K562 (cell line): ENCODE measurements around the gene PLEKHF1. TPM values are rescaled to one million over a fixed set of nuclear protein-coding genes. Genes with fewer than 3 reads are reported as not detected.

ENCODE experiments used
- ATAC-seq: fragments of 200-7000 bp; cut with Tn5 transposase; 3 replicates; pipeline ENCODE4 v1.9.1; 2020; ENCODE audit warnings: moderate library complexity
- BruUV-seq: library from RNA; stranded (reverse); fragments of 400-500 nt; replicated peaks from 2 replicates; lab custom pipeline; 2021; lab: Mats Ljungman, UMichigan
- CTCF ChIA-PET: fragments of 300-600 bp; formaldehyde crosslinking; extraction: SDS; loops from one replicate; lab custom pipeline; 2021; ENCODE audit warnings: low intra/inter-chr PET ratio; lab: Yijun Ruan, JAX
- POLR2A ChIA-PET: fragments of 300-600, 350-650 bp; sonication (Branson Sonifier 250); formaldehyde crosslinking; extraction: SDS; loops from one replicate; lab custom pipeline; 2021; ENCODE audit warnings: antibody characterized with exemption, inconsistent platforms; lab: Yijun Ruan, JAX
- DNase-seq, 4 experiments: peaks; one replicate each; pipeline versions ENCODE4 v3.0.0 to v3.0.0-alpha.2; 2011 to 2018; ENCODE audit warnings: low spot score in 3 of 4, mixed read lengths in 3 of 4; ENCODE audit errors: extremely low read depth in 1 of 4
- FAIRE-seq: peaks from 2 replicates; lab custom pipeline; 2011; peaks lifted over from hg19 to GRCh38; lab: Jason Lieb, UNC
- H2AFZ ChIP-seq: 2 replicates; pipeline ENCODE4 v1.6.0; 2011; ENCODE audit warnings: low read depth, low read length, control low read depth, inconsistent platforms
- H3K27ac ChIP-seq: fragments of 200-600 bp; 3 replicates; pipeline ENCODE4 v1.8.0; 2011; ENCODE audit warnings: low read depth, mild to moderate bottlenecking, control low read depth, inconsistent platforms, low read length, moderate library complexity, mixed read lengths; ENCODE audit errors: extremely low read depth
- H3K27me3 ChIP-seq, 2 experiments: fragments of 300-600 bp in 1 of 2; 2 replicates in 1 of 2; 3 replicates in 1 of 2; pipeline versions ENCODE4 v1.6.0 to v1.8.0; 2011; ENCODE audit warnings: inconsistent platforms in 2 of 2, low read length in 2 of 2, mild to moderate bottlenecking in 1 of 2, mixed read lengths in 1 of 2, moderate library complexity in 1 of 2; ENCODE audit not compliant: control insufficient read depth in 2 of 2, insufficient read depth in 2 of 2
- H3K36me3 ChIP-seq: fragments of 300-600 bp; 3 replicates; pipeline ENCODE4 v1.8.0; 2011; ENCODE audit warnings: mild to moderate bottlenecking, low read length, inconsistent platforms; ENCODE audit not compliant: control insufficient read depth, insufficient read depth
- H3K4me1 ChIP-seq, 2 experiments: fragments of 200-600 bp in 1 of 2; replicated peaks in 1 of 2; 2 replicates in 1 of 2; 3 replicates in 1 of 2; pipeline versions ENCODE4 v1.5.1 to v1.8.0; 2011; ENCODE audit warnings: inconsistent platforms in 2 of 2, low read length in 2 of 2, mild to moderate bottlenecking in 1 of 2, mixed read lengths in 1 of 2, moderate library complexity in 1 of 2; ENCODE audit not compliant: control insufficient read depth in 2 of 2, insufficient read depth in 2 of 2
- H3K4me2 ChIP-seq: 2 replicates; pipeline ENCODE4 v1.6.1; 2011; ENCODE audit warnings: low read length, control low read depth, inconsistent platforms, mixed read lengths; ENCODE audit not compliant: insufficient read depth
- H3K4me3 ChIP-seq: fragments of 200-600 bp; sonication (generic), shearing (Covaris generic); 2 replicates; pipeline ENCODE4 v1.5.1; 2016; ENCODE audit warnings: control low read depth, inconsistent platforms
- H3K79me2 ChIP-seq: fragments of 200-600 bp; 3 replicates; pipeline ENCODE4 v1.8.0; 2011; ENCODE audit warnings: low read length, inconsistent platforms; ENCODE audit not compliant: control insufficient read depth, insufficient read depth
- H3K9ac ChIP-seq, 2 experiments: 2 replicates each; pipeline versions ENCODE4 v1.6.0 to v1.6.1; 2011; ENCODE audit warnings: low read depth in 2 of 2, low read length in 2 of 2, control low read depth in 1 of 2, inconsistent platforms in 1 of 2, mild to moderate bottlenecking in 1 of 2, mixed read lengths in 1 of 2; ENCODE audit not compliant: insufficient read depth in 1 of 2
- H3K9me1 ChIP-seq: one replicate; pipeline ENCODE4 v1.6.0; 2011; ENCODE audit warnings: inconsistent platforms, mild to moderate bottlenecking, low read length, moderate library complexity; ENCODE audit not compliant: control insufficient read depth, insufficient read depth
- H3K9me3 ChIP-seq: replicated peaks from 2 replicates; pipeline ENCODE4 v1.5.1; 2011; ENCODE audit warnings: low read depth, low read length, inconsistent platforms; ENCODE audit not compliant: control insufficient read depth, insufficient read depth
- H4K20me1 ChIP-seq: replicated peaks from 2 replicates; pipeline ENCODE4 v1.6.1; 2011; ENCODE audit warnings: low read length, inconsistent platforms, mixed read lengths; ENCODE audit not compliant: control insufficient read depth, insufficient read depth
- ETS1 ChIP-seq: conservative IDR thresholded peaks from 2 replicates; pipeline ENCODE4 v1.6.1; 2011; ENCODE audit warnings: low read depth, mild to moderate bottlenecking, low read length; ENCODE audit not compliant: control insufficient read depth
- GABPA ChIP-seq: fragments of 200-800 bp; sonication (Bioruptor generic); conservative IDR thresholded peaks from 2 replicates; pipeline ENCODE4 v1.6.1; 2016; ENCODE audit warnings: low read depth, missing genetic modification characterization, missing compliant biosample characterization
- MXI1 ChIP-seq: IDR thresholded peaks from 2 replicates; pipeline ENCODE4 v1.6.1; 2011; ENCODE audit warnings: low read depth, mild to moderate bottlenecking, improper control_type of control experiment, low read length
- RBM15 ChIP-seq: fragments of 200-400 bp; formaldehyde crosslinking; IDR thresholded peaks from 2 replicates; pipeline ENCODE4 v1.6.1; 2018; ENCODE audit warnings: mild to moderate bottlenecking, low read length, moderate library complexity; ENCODE audit not compliant: insufficient read depth
- SIRT6 ChIP-seq: IDR thresholded peaks from one replicate; pipeline ENCODE4 v1.6.1; 2012; ENCODE audit warnings: low read depth, mild to moderate bottlenecking, control low read depth, inconsistent platforms, low read length, moderate library complexity
- SRSF3 ChIP-seq: fragments of 200-400 bp; formaldehyde crosslinking; IDR thresholded peaks from 2 replicates; pipeline ENCODE4 v1.6.1; 2016; ENCODE audit warnings: mild to moderate bottlenecking, low read length, moderate library complexity; ENCODE audit not compliant: insufficient read depth
- ZBTB26 ChIP-seq: fragments of 450-650 bp; formaldehyde crosslinking; IDR thresholded peaks from 2 replicates; pipeline ENCODE4 v1.4.0; 2022; ENCODE audit warnings: missing genetic modification characterization
- ZC3H4 ChIP-seq: sonication (generic); formaldehyde crosslinking; IDR thresholded peaks from 2 replicates; pipeline ENCODE4 v1.9.0; 2021; ENCODE audit warnings: missing genetic modification reagents, borderline replicate concordance
- ZNF134 ChIP-seq: fragments of 250-450 bp; sonication (Bioruptor Pico); conservative IDR thresholded peaks from 2 replicates; pipeline ENCODE4 v1.4.0; 2020
- ZNF280B ChIP-seq: fragments of 250-450 bp; sonication (Bioruptor Pico); IDR thresholded peaks from 2 replicates; pipeline ENCODE4 v1.5.1; 2021; ENCODE audit warnings: mild to moderate bottlenecking
- ZNF324 ChIP-seq: fragments of 250-450 bp; sonication (Bioruptor Pico); IDR thresholded peaks from 2 replicates; pipeline ENCODE4 v1.4.0; 2020; ENCODE audit warnings: mild to moderate bottlenecking
- WGBS: fragments of 100-300 bp; shearing (Covaris generic); methylation state at CpG from one replicate; pipeline ENCODE4 v1.1.6; 2016; ENCODE audit warnings: low coverage, mixed read lengths; ENCODE audit not compliant: insufficient coverage; ENCODE audit errors: missing lambda C conversion rate; 5-methylcytosine and 5-hydroxymethylcytosine counted together
- in situ Hi-C: fragments of 300-500 bp; cut with MboI; formaldehyde crosslinking; loops from 4 replicates; pipeline ENCODE4 v1.15.0; 2018; ENCODE audit warnings: inconsistent platforms, mixed read lengths
- intact Hi-C: fragments of 100-400 bp; cut with micrococcal nuclease; formaldehyde crosslinking; loops from 2 replicates; pipeline ENCODE4 v1.14.2; 2022
- polyA plus RNA-seq, 8 experiments: library from polyadenylated mRNA; depleted of rRNA in 4 of 8; stranded (reverse) in 5 of 8; unstranded in 3 of 8; fragments of >200 nt; fragmentation: Nextera tagmentation in 2 of 8; fragmentation: Illumina TruSeq in 1 of 8; extraction: Ambion mirVana in 2 of 8; extraction: Trizol in 1 of 8; gene quantifications; 2 replicates each; pipeline versions ENCODE4 v1.2.1 to v1.2.3, GENCODE V29; 2011 to 2014; ENCODE audit warnings: inconsistent platforms in 1 of 8, missing spikeins in 1 of 8
- total RNA-seq, 7 experiments: library from RNA; depleted of rRNA in 6 of 7; stranded (reverse); fragments of >200 nt in 6 of 7; fragmentation: Illumina TruSeq in 2 of 7; extraction: Trizol in 2 of 7; gene quantifications; 2 replicates each; pipeline versions ENCODE4 v1.2.1 to v1.2.3, GENCODE V29; 2011 to 2021; ENCODE audit warnings: low replicate concordance in 1 of 7

Gene PLEKHF1
- total and polyA plus RNA-seq, 9 of the 15 experiments (the other 6 are each of a cell fraction or from before 2014, with no cell fraction given) = 0.07 to 13.4 (median 3.9) TPM; not detected in 1

GRCh38 chr19:29705706-29706105 lies 40.4 kb downstream of the PLEKHF1 start:
- no peak overlapping the region for H3K27ac ChIP-seq
- in situ Hi-C loops = no loop called here
- POLR2A ChIA-PET = interaction anchor here (0.7 to 3.6 kb wide), 4 partner anchors 9 to 765 kb away, joined by 3 to 10 read pairs (median 4); partner anchors contain the start of gene C19orf12

DNA sequence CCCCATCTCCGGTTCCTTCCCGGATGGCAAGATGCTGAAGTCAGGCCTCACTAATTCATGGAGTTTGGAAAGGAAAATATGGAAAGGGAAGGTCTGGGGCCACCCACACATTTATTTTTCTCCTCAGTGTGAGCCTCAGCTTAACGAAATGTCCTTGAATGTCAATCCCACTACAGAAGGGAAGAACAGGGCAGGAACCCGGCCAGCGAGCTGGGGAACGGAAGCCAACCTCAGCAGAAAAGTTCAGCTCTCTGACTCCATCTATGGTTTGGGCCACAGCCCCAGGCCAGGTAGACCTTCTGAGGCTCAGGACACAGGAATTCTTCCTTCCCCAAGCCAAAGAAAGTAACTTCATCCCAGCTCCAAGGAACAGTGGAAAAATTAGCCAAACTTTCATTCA lies 41.4 kb downstream of the PLEKHF1 start:
- Histone ChIP-seq H3K4me2 (no peak overlapping the region), H3K9ac (no peak overlapping the region), H3K4me3 (no peak overlapping the region), H3K36me3 (peaks cover 19% of the 10 kb centered on the region; the same call in 2 of the 3 replicates), H3K27me3 (no peaks in the 10 kb centered on the region), H3K9me1 (no peaks in the 10 kb centered on the region), H3K27ac (no peak overlapping the region), H2AFZ (no peak overlapping the region), H3K79me2 (no peaks in the 10 kb centered on the region; the same call in 2 of the 3 replicates), H3K4me1 (peaks cover 0 to 17% of the 10 kb centered on the region in 2 experiments; a peak in 2 of 5 replicates), H4K20me1 (no peaks in the 10 kb centered on the region), H3K9me3 (no peaks in the 10 kb centered on the region)
- ATAC-seq = no peak
- in situ Hi-C loops = no loop called here
- CTCF ChIA-PET = no interaction called here
- POLR2A ChIA-PET = interaction anchor here (3.6 kb wide), 1 partner anchor 10 kb away, joined by 10 read pairs; no protein-coding TSS in a partner anchor
- intact Hi-C loops = no loop called here
- no peak for FAIRE-seq
- BruUV-seq = no TSS peak
- no peak for DNase-seq
- WGBS = 72% methylated on average over 6 of the region's 6 CpGs
- TF ChIP-seq SRSF3 (no peak), GABPA (tag) (no peak), ZNF134 (CRISPR knock-in tag) (no peak), ZNF324 (CRISPR knock-in tag) (no peak), ZC3H4 (CRISPR knock-in tag) (no peak), MXI1 (no peak), SIRT6 (no peak), ETS1 (no peak), ZBTB26 (CRISPR knock-in tag) (no peak), ZNF280B (CRISPR knock-in tag) (no peak)

More at GRCh38 chr19:29705706-29706105, 40.4 kb downstream of the PLEKHF1 start:
- no peak overlapping the region for H2AFZ ChIP-seq
- H3K4me2 ChIP-seq = no peak overlapping the region
- CTCF ChIA-PET = no interaction called here
- H3K27me3 ChIP-seq = no peaks in the 10 kb centered on the region
- BruUV-seq = no TSS peak
- ATAC-seq = no peak
- H3K79me2 ChIP-seq = no peaks in the 10 kb centered on the region; the same call in 2 of the 3 replicates
- peaks cover 19% of the 10 kb centered on the region; the same call in 2 of the 3 replicates for H3K36me3 ChIP-seq
- no peak for DNase-seq
- no peaks in the 10 kb centered on the region for H3K9me3 ChIP-seq
- no peak overlapping the region for H3K9ac ChIP-seq
- no peak for FAIRE-seq
- H3K9me1 ChIP-seq = no peaks in the 10 kb centered on the region
- H3K4me3 ChIP-seq = no peak overlapping the region
- peaks cover 0 to 17% of the 10 kb centered on the region in 2 experiments; a peak in 2 of 5 replicates for H3K4me1 ChIP-seq
- H4K20me1 ChIP-seq = no peaks in the 10 kb centered on the region
- no peak for TF ChIP-seq RBM15
- WGBS = 77% methylated on average over 9 of the region's 9 CpGs
- intact Hi-C loops = no loop called here
